K562 (cell line): ENCODE measurements around the gene PSMA7. TPM values are rescaled to one million over a fixed set of nuclear protein-coding genes. Genes with fewer than 3 reads are reported as not detected.

Experiments used
- ATAC-seq: fragments of 200-7000 bp; cut with Tn5 transposase; 3 replicates; pipeline ENCODE4 v1.9.1; 2020; ENCODE audit warnings: moderate library complexity
- BruUV-seq: library from RNA; stranded (reverse); fragments of 400-500 nt; replicated peaks from 2 replicates; lab custom pipeline; 2021; lab: Mats Ljungman, UMichigan
- CTCF ChIA-PET: fragments of 300-600 bp; formaldehyde crosslinking; extraction: SDS; loops from one replicate; lab custom pipeline; 2021; ENCODE audit warnings: low intra/inter-chr PET ratio; lab: Yijun Ruan, JAX
- POLR2A ChIA-PET: fragments of 300-600, 350-650 bp; sonication (Branson Sonifier 250); formaldehyde crosslinking; extraction: SDS; loops from one replicate; lab custom pipeline; 2021; ENCODE audit warnings: antibody characterized with exemption, inconsistent platforms; lab: Yijun Ruan, JAX
- DNase-seq, 4 experiments: peaks; one replicate each; pipeline versions ENCODE4 v3.0.0 to v3.0.0-alpha.2; 2011 to 2018; ENCODE audit warnings: low spot score in 3 of 4, mixed read lengths in 3 of 4; ENCODE audit errors: extremely low read depth in 1 of 4
- FAIRE-seq: peaks from 2 replicates; lab custom pipeline; 2011; peaks lifted over from hg19 to GRCh38; lab: Jason Lieb, UNC
- H2AFZ ChIP-seq: 2 replicates; pipeline ENCODE4 v1.6.0; 2011; ENCODE audit warnings: low read depth, low read length, control low read depth, inconsistent platforms
- H3K27ac ChIP-seq: fragments of 200-600 bp; 3 replicates; pipeline ENCODE4 v1.8.0; 2011; ENCODE audit warnings: low read depth, mild to moderate bottlenecking, control low read depth, inconsistent platforms, low read length, moderate library complexity, mixed read lengths; ENCODE audit errors: extremely low read depth
- H3K27me3 ChIP-seq, 2 experiments: fragments of 300-600 bp in 1 of 2; 2 replicates in 1 of 2; 3 replicates in 1 of 2; pipeline versions ENCODE4 v1.6.0 to v1.8.0; 2011; ENCODE audit warnings: inconsistent platforms in 2 of 2, low read length in 2 of 2, mild to moderate bottlenecking in 1 of 2, mixed read lengths in 1 of 2, moderate library complexity in 1 of 2; ENCODE audit not compliant: control insufficient read depth in 2 of 2, insufficient read depth in 2 of 2
- H3K36me3 ChIP-seq: fragments of 300-600 bp; 3 replicates; pipeline ENCODE4 v1.8.0; 2011; ENCODE audit warnings: mild to moderate bottlenecking, low read length, inconsistent platforms; ENCODE audit not compliant: control insufficient read depth, insufficient read depth
- H3K4me1 ChIP-seq, 2 experiments: fragments of 200-600 bp in 1 of 2; replicated peaks in 1 of 2; 2 replicates in 1 of 2; 3 replicates in 1 of 2; pipeline versions ENCODE4 v1.5.1 to v1.8.0; 2011; ENCODE audit warnings: inconsistent platforms in 2 of 2, low read length in 2 of 2, mild to moderate bottlenecking in 1 of 2, mixed read lengths in 1 of 2, moderate library complexity in 1 of 2; ENCODE audit not compliant: control insufficient read depth in 2 of 2, insufficient read depth in 2 of 2
- H3K4me2 ChIP-seq: 2 replicates; pipeline ENCODE4 v1.6.1; 2011; ENCODE audit warnings: low read length, control low read depth, inconsistent platforms, mixed read lengths; ENCODE audit not compliant: insufficient read depth
- H3K4me3 ChIP-seq: fragments of 200-600 bp; sonication (generic), shearing (Covaris generic); 2 replicates; pipeline ENCODE4 v1.5.1; 2016; ENCODE audit warnings: control low read depth, inconsistent platforms
- H3K79me2 ChIP-seq: fragments of 200-600 bp; 3 replicates; pipeline ENCODE4 v1.8.0; 2011; ENCODE audit warnings: low read length, inconsistent platforms; ENCODE audit not compliant: control insufficient read depth, insufficient read depth
- H3K9ac ChIP-seq, 2 experiments: 2 replicates each; pipeline versions ENCODE4 v1.6.0 to v1.6.1; 2011; ENCODE audit warnings: low read depth in 2 of 2, low read length in 2 of 2, control low read depth in 1 of 2, inconsistent platforms in 1 of 2, mild to moderate bottlenecking in 1 of 2, mixed read lengths in 1 of 2; ENCODE audit not compliant: insufficient read depth in 1 of 2
- H3K9me1 ChIP-seq: one replicate; pipeline ENCODE4 v1.6.0; 2011; ENCODE audit warnings: inconsistent platforms, mild to moderate bottlenecking, low read length, moderate library complexity; ENCODE audit not compliant: control insufficient read depth, insufficient read depth
- H3K9me3 ChIP-seq: replicated peaks from 2 replicates; pipeline ENCODE4 v1.5.1; 2011; ENCODE audit warnings: low read depth, low read length, inconsistent platforms; ENCODE audit not compliant: control insufficient read depth, insufficient read depth
- H4K20me1 ChIP-seq: replicated peaks from 2 replicates; pipeline ENCODE4 v1.6.1; 2011; ENCODE audit warnings: low read length, inconsistent platforms, mixed read lengths; ENCODE audit not compliant: control insufficient read depth, insufficient read depth
- CAMTA2 ChIP-seq: fragments of 250-450 bp; sonication (Bioruptor Pico); conservative IDR thresholded peaks from 2 replicates; pipeline ENCODE4 v1.5.1; 2022
- ILK ChIP-seq: fragments of 450-650 bp; IDR thresholded peaks from 2 replicates; pipeline ENCODE4 v1.6.1; 2016; ENCODE audit warnings: missing genetic modification characterization, low read depth, mild to moderate bottlenecking, missing compliant biosample characterization, moderate library complexity, borderline replicate concordance
- MTF1 ChIP-seq: fragments of 250-450 bp; sonication (Bioruptor Pico); IDR thresholded peaks from 2 replicates; pipeline ENCODE4 v1.9.0; 2021; ENCODE audit warnings: moderate library complexity, mild to moderate bottlenecking, inconsistent platforms, borderline replicate concordance
- PHTF2 ChIP-seq: fragments of 250-450 bp; sonication (Bioruptor Pico); IDR thresholded peaks from 2 replicates; pipeline ENCODE4 v1.5.0; 2021; ENCODE audit warnings: mild to moderate bottlenecking
- POLR3G ChIP-seq: IDR thresholded peaks from 2 replicates; pipeline ENCODE4 v1.6.1; 2011; ENCODE audit not compliant: insufficient read length, insufficient replicate concordance; ENCODE audit errors: extremely low read depth
- SETDB1 ChIP-seq: IDR thresholded peaks from one replicate; pipeline ENCODE4 v1.6.1; 2012; ENCODE audit warnings: low read length, control low read depth, inconsistent platforms
- TSC22D4 ChIP-seq: fragments of 450-650 bp; IDR thresholded peaks from 2 replicates; pipeline ENCODE4 v1.6.1; 2016; ENCODE audit warnings: missing genetic modification characterization, missing biosample characterization, control low read depth
- ZNF280A ChIP-seq: fragments of 450-650 bp; IDR thresholded peaks from 2 replicates; pipeline ENCODE4 v1.6.1; 2018; ENCODE audit warnings: mild to moderate bottlenecking, low read depth; ENCODE audit not compliant: partially characterized antibody
- WGBS: fragments of 100-300 bp; shearing (Covaris generic); methylation state at CpG from one replicate; pipeline ENCODE4 v1.1.6; 2016; ENCODE audit warnings: low coverage, mixed read lengths; ENCODE audit not compliant: insufficient coverage; ENCODE audit errors: missing lambda C conversion rate; 5-methylcytosine and 5-hydroxymethylcytosine counted together
- in situ Hi-C: fragments of 300-500 bp; cut with MboI; formaldehyde crosslinking; loops from 4 replicates; pipeline ENCODE4 v1.15.0; 2018; ENCODE audit warnings: inconsistent platforms, mixed read lengths
- intact Hi-C: fragments of 100-400 bp; cut with micrococcal nuclease; formaldehyde crosslinking; loops from 2 replicates; pipeline ENCODE4 v1.14.2; 2022
- polyA plus RNA-seq, 8 experiments: library from polyadenylated mRNA; depleted of rRNA in 4 of 8; stranded (reverse) in 5 of 8; unstranded in 3 of 8; fragments of >200 nt; fragmentation: Nextera tagmentation in 2 of 8; fragmentation: Illumina TruSeq in 1 of 8; extraction: Ambion mirVana in 2 of 8; extraction: Trizol in 1 of 8; gene quantifications; 2 replicates each; pipeline versions ENCODE4 v1.2.1 to v1.2.3, GENCODE V29; 2011 to 2014; ENCODE audit warnings: inconsistent platforms in 1 of 8, missing spikeins in 1 of 8
- total RNA-seq, 7 experiments: library from RNA; depleted of rRNA in 6 of 7; stranded (reverse); fragments of >200 nt in 6 of 7; fragmentation: Illumina TruSeq in 2 of 7; extraction: Trizol in 2 of 7; gene quantifications; 2 replicates each; pipeline versions ENCODE4 v1.2.1 to v1.2.3, GENCODE V29; 2011 to 2021; ENCODE audit warnings: low replicate concordance in 1 of 7
- TF ChIP-seq, protein P1 (sequence below): fragments of 450-650 bp; formaldehyde crosslinking; conservative IDR thresholded peaks from 2 replicates; pipeline ENCODE4 v1.4.0; 2022; ENCODE audit warnings: mild to moderate bottlenecking, missing genetic modification characterization
- TF ChIP-seq, protein P2 (sequence below): fragments of 150-350 bp; IDR thresholded peaks from 2 replicates; pipeline ENCODE4 v1.6.1; 2014; ENCODE audit warnings: low read depth, mild to moderate bottlenecking, low read length, borderline replicate concordance
- TF ChIP-seq, protein P3 (sequence below): sonication (generic); formaldehyde crosslinking; IDR thresholded peaks from 2 replicates; pipeline ENCODE4 v1.8.1; 2023; ENCODE audit warnings: mild to moderate bottlenecking, missing genetic modification reagents, moderate library complexity
- TF ChIP-seq, protein P4 (sequence below), 2 experiments: fragments of 450-650 bp in 1 of 2; sonication (generic) in 1 of 2; formaldehyde crosslinking; conservative IDR thresholded peaks; 2 replicates each; pipeline versions ENCODE4 v1.4.0 to v1.8.1; 2020 to 2022; ENCODE audit warnings: mild to moderate bottlenecking in 1 of 2, missing genetic modification reagents in 1 of 2

PSMA7 gene
- total and polyA plus RNA-seq, 9 of the 15 experiments (the other 6 are each of a cell fraction or from before 2014, with no cell fraction given), result 257 to 510 (median 393) TPM

GRCh38 chr20:62162765-62163484 is 19.7 kb upstream of the PSMA7 start:
- H3K27me3 ChIP-seq, result no peaks in the 10 kb centered on the region
- CTCF ChIA-PET, result no interaction called here
- POLR2A ChIA-PET, result no interaction called here
- peaks cover 86% of the 10 kb centered on the region; the same call in 2 of the 3 replicates for H3K36me3 ChIP-seq
- H3K9me1 ChIP-seq, result no peaks in the 10 kb centered on the region
- intact Hi-C loops (no loop called here), in situ Hi-C loops (no loop called here)
- ATAC-seq (no peak), FAIRE-seq (no peak), DNase-seq (no peak)
- H3K9me3 ChIP-seq, result no peaks in the 10 kb centered on the region
- no peak overlapping the region for H3K27ac ChIP-seq
- H3K79me2 ChIP-seq, result peaks cover 13% of the 10 kb centered on the region
- no peak overlapping the region for H3K4me3 ChIP-seq
- H3K4me1 ChIP-seq, result peaks cover 0 to 28% of the 10 kb centered on the region in 2 experiments; a peak in 2 of 5 replicates
- H3K9ac ChIP-seq, result no peak overlapping the region
- H4K20me1 ChIP-seq, result 0 out of 2 replicates have a peak, but pooled peaks cover 2% of the 10 kb centered on the region
- 83% methylated on average over 23 of the region's 38 CpGs for WGBS
- no TSS peak for BruUV-seq
- H3K4me2 ChIP-seq, result no peak overlapping the region
- H2AFZ ChIP-seq, result no peak overlapping the region
- TF ChIP-seq PHTF2 (no peak), SETDB1 (no peak), CAMTA2 (CRISPR knock-in tag) (no peak), MTF1 (CRISPR knock-in tag) (no peak), POLR3G (no peak), TSC22D4 (no peak), ZNF280A (no peak), ILK (tag) (no peak)
- TF ChIP-seq, protein P1, sequence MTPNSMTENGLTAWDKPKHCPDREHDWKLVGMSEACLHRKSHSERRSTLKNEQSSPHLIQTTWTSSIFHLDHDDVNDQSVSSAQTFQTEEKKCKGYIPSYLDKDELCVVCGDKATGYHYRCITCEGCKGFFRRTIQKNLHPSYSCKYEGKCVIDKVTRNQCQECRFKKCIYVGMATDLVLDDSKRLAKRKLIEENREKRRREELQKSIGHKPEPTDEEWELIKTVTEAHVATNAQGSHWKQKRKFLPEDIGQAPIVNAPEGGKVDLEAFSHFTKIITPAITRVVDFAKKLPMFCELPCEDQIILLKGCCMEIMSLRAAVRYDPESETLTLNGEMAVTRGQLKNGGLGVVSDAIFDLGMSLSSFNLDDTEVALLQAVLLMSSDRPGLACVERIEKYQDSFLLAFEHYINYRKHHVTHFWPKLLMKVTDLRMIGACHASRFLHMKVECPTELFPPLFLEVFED (CRISPR knock-in tag), result no peak
- TF ChIP-seq, protein P2, sequence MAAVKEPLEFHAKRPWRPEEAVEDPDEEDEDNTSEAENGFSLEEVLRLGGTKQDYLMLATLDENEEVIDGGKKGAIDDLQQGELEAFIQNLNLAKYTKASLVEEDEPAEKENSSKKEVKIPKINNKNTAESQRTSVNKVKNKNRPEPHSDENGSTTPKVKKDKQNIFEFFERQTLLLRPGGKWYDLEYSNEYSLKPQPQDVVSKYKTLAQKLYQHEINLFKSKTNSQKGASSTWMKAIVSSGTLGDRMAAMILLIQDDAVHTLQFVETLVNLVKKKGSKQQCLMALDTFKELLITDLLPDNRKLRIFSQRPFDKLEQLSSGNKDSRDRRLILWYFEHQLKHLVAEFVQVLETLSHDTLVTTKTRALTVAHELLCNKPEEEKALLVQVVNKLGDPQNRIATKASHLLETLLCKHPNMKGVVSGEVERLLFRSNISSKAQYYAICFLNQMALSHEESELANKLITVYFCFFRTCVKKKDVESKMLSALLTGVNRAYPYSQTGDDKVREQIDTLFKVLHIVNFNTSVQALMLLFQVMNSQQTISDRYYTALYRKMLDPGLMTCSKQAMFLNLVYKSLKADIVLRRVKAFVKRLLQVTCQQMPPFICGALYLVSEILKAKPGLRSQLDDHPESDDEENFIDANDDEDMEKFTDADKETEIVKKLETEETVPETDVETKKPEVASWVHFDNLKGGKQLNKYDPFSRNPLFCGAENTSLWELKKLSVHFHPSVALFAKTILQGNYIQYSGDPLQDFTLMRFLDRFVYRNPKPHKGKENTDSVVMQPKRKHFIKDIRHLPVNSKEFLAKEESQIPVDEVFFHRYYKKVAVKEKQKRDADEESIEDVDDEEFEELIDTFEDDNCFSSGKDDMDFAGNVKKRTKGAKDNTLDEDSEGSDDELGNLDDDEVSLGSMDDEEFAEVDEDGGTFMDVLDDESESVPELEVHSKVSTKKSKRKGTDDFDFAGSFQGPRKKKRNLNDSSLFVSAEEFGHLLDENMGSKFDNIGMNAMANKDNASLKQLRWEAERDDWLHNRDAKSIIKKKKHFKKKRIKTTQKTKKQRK, result no peak
- TF ChIP-seq, protein P3, sequence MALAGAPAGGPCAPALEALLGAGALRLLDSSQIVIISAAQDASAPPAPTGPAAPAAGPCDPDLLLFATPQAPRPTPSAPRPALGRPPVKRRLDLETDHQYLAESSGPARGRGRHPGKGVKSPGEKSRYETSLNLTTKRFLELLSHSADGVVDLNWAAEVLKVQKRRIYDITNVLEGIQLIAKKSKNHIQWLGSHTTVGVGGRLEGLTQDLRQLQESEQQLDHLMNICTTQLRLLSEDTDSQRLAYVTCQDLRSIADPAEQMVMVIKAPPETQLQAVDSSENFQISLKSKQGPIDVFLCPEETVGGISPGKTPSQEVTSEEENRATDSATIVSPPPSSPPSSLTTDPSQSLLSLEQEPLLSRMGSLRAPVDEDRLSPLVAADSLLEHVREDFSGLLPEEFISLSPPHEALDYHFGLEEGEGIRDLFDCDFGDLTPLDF, result no peak
- TF ChIP-seq, protein P4, sequence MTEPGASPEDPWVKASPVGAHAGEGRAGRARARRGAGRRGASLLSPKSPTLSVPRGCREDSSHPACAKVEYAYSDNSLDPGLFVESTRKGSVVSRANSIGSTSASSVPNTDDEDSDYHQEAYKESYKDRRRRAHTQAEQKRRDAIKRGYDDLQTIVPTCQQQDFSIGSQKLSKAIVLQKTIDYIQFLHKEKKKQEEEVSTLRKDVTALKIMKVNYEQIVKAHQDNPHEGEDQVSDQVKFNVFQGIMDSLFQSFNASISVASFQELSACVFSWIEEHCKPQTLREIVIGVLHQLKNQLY (CRISPR knock-in tag; conservative IDR thresholded peaks at IDR 0.05), result no peak
